Activated naive CD4-positive, alpha-beta T cell treated with anti-CD3 and anti-CD28 coated beads, Interleukin-2, amount 50 U/mL, for 16 hours (primary cell): ENCODE measurements around the gene ECEL1.
"Not testable (repeated sequence)": the region's sequence is repeated elsewhere in the genome, so short reads cannot be mapped to it uniquely, and the experiment has no call there.

Source experiments
- DNase-seq: peaks from one replicate; pipeline ENCODE4 v3.0.0-alpha.2; 2020

Gene ECEL1

GRCh38 chr2:232458051-232458660, 29.5 kb downstream of the ECEL1 start:
- no peak for DNase-seq

GRCh38 chr2:232457121-232458011, 30.3 kb downstream of the ECEL1 start:
- no peak for DNase-seq

- no peak for DNase-seq
These were observed 31.1 kb downstream of the ECEL1 start for GRCh38 chr2:232456296-232457120.

GRCh38 chr2:232455426-232456255, 32.0 kb downstream of the ECEL1 start, which contains the start of gene ALPI:
Gene ALPI (plus strand): TSS chr2:232456153. CDS start chr2:232456200, 47 bp downstream.
- no peak for DNase-seq

GRCh38 chr2:232454630-232455029, 33.0 kb downstream of the ECEL1 start:
- DNase-seq, result no peak

- DNase-seq, result not testable (repeated sequence)
These were observed 36.0 kb downstream of the ECEL1 start for GRCh38 chr2:232451645-232452044.

- no peak for DNase-seq
These were observed 37.7 kb downstream of the ECEL1 start for GRCh38 chr2:232449964-232450363.

GRCh38 chr2:232448304-232448690, 39.3 kb downstream of the ECEL1 start:
- DNase-seq, result no peak

GRCh38 chr2:232447638-232448303, 39.9 kb downstream of the ECEL1 start:
- DNase-seq, result no peak

GRCh38 chr2:232447091-232447620, 40.5 kb downstream of the ECEL1 start:
- no peak for DNase-seq

GRCh38 chr2:232446266-232446777, 41.3 kb downstream of the ECEL1 start:
- DNase-seq, result not testable (repeated sequence)

- DNase-seq, result not testable (repeated sequence)
These were observed 42.3 kb downstream of the ECEL1 start for GRCh38 chr2:232445149-232445885.

- peak; percentile 78 for DNase-seq
These were observed 43.1 kb downstream of the ECEL1 start for GRCh38 chr2:232444409-232445148.

- DNase-seq, result not testable (repeated sequence)
These were observed 43.8 kb downstream of the ECEL1 start for GRCh38 chr2:232443669-232444408.

GRCh38 chr2:232443047-232443446, 44.6 kb downstream of the ECEL1 start:
- DNase-seq, result not testable (repeated sequence)

- not testable (repeated sequence) for DNase-seq
These were observed 45.2 kb downstream of the ECEL1 start for GRCh38 chr2:232442431-232442830.

- DNase-seq, result not testable (repeated sequence)
These were observed 45.7 kb downstream of the ECEL1 start for GRCh38 chr2:232441922-232442321.

- no peak for DNase-seq
These were observed 46.4 kb downstream of the ECEL1 start for GRCh38 chr2:232441147-232441651.
